ENCODE measurements around the gene SUSD1. TPM values are rescaled to one million over a fixed set of nuclear protein-coding genes. Genes with fewer than 3 reads are reported as not detected.

SUSD1 gene
- total RNA-seq, 1 experiment from 2014 or later, result 7.9 TPM

DNA sequence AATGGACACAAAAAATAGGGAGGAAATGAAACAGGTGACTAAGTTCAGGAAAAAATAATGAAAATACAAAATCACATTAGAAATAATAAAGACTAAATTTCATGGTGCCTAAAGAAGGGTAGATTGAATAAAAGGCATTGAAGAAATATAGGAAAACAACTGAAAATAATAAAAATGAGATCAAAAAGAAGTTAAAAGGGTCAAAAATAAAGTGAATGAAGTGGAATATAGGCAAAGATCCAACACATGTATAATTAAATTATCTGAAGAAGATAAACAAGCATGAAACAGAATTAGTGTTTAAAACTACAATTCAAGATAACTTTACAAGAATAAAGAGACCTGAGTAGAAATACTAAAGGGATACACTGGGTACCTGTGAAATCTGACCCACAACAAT lies 87.6 kb downstream of the SUSD1 start (continued):
- no peak for TF ChIP-seq EGR1 (IDR thresholded peaks at IDR 0.05; ENCODE audit: low read depth)
- no peak for TF ChIP-seq SP1 (IDR thresholded peaks at IDR 0.05; ENCODE audit: low read depth)
- no peak for TF ChIP-seq EZH2phosphoT487 (IDR thresholded peaks at IDR 0.05; ENCODE audit: borderline replicate concordance)

DNA sequence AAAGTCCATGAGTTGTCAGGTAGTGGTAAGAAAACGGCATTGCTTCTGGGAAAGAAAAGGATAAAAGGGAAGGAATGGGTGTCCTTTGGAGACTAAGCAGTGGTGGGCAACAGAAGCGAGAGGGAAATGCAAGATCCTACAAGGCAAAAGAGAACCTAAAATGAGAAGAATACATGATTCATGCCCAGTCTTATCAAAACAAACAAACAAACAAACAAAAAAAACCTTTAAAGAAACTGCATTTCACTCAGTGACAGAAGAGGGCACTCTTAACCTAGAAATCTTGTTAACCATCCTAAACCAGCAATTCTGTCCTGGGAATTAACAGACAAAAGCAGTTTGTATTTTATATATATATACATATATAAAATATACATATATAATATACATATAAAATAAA lies 88.5 kb downstream of the SUSD1 start:
- intact Hi-C loops (cut with micrococcal nuclease), result loop anchor here (1.0 to 5.0 kb wide), 2 partner anchors 706 to 734 kb away; no protein-coding TSS in a partner anchor

More for the DNA sequence above, 88.5 kb downstream of the SUSD1 start:
- POLR2A ChIA-PET, result no interaction called here
- H3K4me3 ChIP-seq (replicated peaks in 1 of 2; ENCODE audit: low read depth in 1 of 2, low read length in 2 of 2), result no peak overlapping the region
- no TSS peak for BruUV-seq (replicated peaks)
- peak; percentile 38; the same call in 1 of the 2 replicates for ATAC-seq
- no peaks in the 10 kb centered on the region for H3K79me2 ChIP-seq (ENCODE audit: insufficient read depth, low read length)
- RAD21 ChIA-PET (ENCODE audit: low non-redundant PET in 1 of 2, low total read pairs in 2 of 2, uncharacterized antibody in 2 of 2, unreplicated experiment in 2 of 2), result no interaction called here
- no peaks in the 10 kb centered on the region for H3K36me3 ChIP-seq (ENCODE audit: control insufficient read depth in 1 of 2, insufficient read depth in 2 of 2, low read length in 2 of 2)
- H2AFZ ChIP-seq (ENCODE audit: low read depth, low read length, poor library complexity, severe bottlenecking), result no peak overlapping the region
- H3K4me1 ChIP-seq (ENCODE audit: control insufficient read depth in 1 of 2, insufficient read depth in 2 of 2, low read length in 2 of 2), result no peaks in the 10 kb centered on the region
- DNase-seq (ENCODE audit: low read depth, low spot score), result no peak
- CTCF ChIA-PET, result interaction anchor here (0.9 kb wide), 1 partner anchor 24 kb away, joined by 3 read pairs; no protein-coding TSS in a partner anchor
- TF ChIP-seq RAD21 (IDR thresholded peaks at IDR 0.05; ENCODE audit: low read depth) (peak; percentile 70), EGR1 (IDR thresholded peaks at IDR 0.05; ENCODE audit: low read depth) (no peak), SIN3A (IDR thresholded peaks at IDR 0.05; ENCODE audit: low read depth) (no peak), ELF1 (IDR thresholded peaks at IDR 0.05; ENCODE audit: borderline replicate concordance, low read depth) (no peak)
- TF ChIP-seq, protein P1, sequence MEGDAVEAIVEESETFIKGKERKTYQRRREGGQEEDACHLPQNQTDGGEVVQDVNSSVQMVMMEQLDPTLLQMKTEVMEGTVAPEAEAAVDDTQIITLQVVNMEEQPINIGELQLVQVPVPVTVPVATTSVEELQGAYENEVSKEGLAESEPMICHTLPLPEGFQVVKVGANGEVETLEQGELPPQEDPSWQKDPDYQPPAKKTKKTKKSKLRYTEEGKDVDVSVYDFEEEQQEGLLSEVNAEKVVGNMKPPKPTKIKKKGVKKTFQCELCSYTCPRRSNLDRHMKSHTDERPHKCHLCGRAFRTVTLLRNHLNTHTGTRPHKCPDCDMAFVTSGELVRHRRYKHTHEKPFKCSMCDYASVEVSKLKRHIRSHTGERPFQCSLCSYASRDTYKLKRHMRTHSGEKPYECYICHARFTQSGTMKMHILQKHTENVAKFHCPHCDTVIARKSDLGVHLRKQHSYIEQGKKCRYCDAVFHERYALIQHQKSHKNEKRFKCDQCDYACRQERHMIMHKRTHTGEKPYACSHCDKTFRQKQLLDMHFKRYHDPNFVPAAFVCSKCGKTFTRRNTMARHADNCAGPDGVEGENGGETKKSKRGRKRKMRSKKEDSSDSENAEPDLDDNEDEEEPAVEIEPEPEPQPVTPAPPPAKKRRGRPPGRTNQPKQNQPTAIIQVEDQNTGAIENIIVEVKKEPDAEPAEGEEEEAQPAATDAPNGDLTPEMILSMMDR (IDR thresholded peaks at IDR 0.05 in 2 of 3, conservative IDR thresholded peaks at IDR 0.05 in 1 of 3; ENCODE audit: borderline replicate concordance in 1 of 3, insufficient read depth in 1 of 3, low read depth in 2 of 3, low read length in 2 of 3), result peak; percentile 47 to 61 (median 53); a peak in 5 of 6 replicates
- H4K20me1 ChIP-seq (ENCODE audit: insufficient read depth), result no peaks in the 10 kb centered on the region
- H3K9me3 ChIP-seq (ENCODE audit: control insufficient read depth in 1 of 2, insufficient read depth in 1 of 2, low read depth in 1 of 2, low read length in 2 of 2), result no peaks in the 10 kb centered on the region
- H3K27me3 ChIP-seq (ENCODE audit: insufficient read depth, low read length), result no peaks in the 10 kb centered on the region
- H3K27ac ChIP-seq (ENCODE audit: low read depth, low read length), result no peak overlapping the region
- no peak overlapping the region for H3K4me2 ChIP-seq (ENCODE audit: low read length)
- H3K9ac ChIP-seq (ENCODE audit: low read length), result no peak overlapping the region
- H3K9me2 ChIP-seq (ENCODE audit: insufficient read depth), result no peaks in the 10 kb centered on the region

All from HCT116 (cell line).